HG02763 (cell line): ENCODE measurements around the gene VN1R4.
"Not testable (repeated sequence)": the region's sequence is repeated elsewhere in the genome, so short reads cannot be mapped to it uniquely, and the experiment has no call there.

ENCODE experiments used
- ATAC-seq: cut with Tn5 transposase; IDR thresholded peaks from one replicate; pipeline ENCODE4 v1.9.1; 2021; ENCODE audit warnings: mild to moderate bottlenecking, moderate library complexity; ENCODE audit not compliant: unreplicated experiment

The VN1R4 gene

GRCh38 chr19:53267623-53268022 lies at the start of gene VN1R4:
TSS of gene VN1R4 (minus strand) at chr19:53267723. CDS start at chr19:53267665, 58 bp downstream.
- ATAC-seq: not testable (repeated sequence)

- ATAC-seq: no peak
These were observed 44.4 kb upstream of the VN1R4 start for GRCh38 chr19:53311897-53312296.

- ATAC-seq: no peak
These were observed 43.5 kb upstream of the VN1R4 start for GRCh38 chr19:53311044-53311443.

GRCh38 chr19:53308339-53308811 lies 40.9 kb upstream of the VN1R4 start:
- ATAC-seq: no peak

GRCh38 chr19:53301341-53301740 lies 33.8 kb upstream of the VN1R4 start:
- not testable (repeated sequence) for ATAC-seq

GRCh38 chr19:53294786-53295441 lies 27.4 kb upstream of the VN1R4 start:
- no peak for ATAC-seq

- ATAC-seq: no peak
These were observed 23.4 kb upstream of the VN1R4 start for GRCh38 chr19:53290758-53291549.

GRCh38 chr19:53285087-53285486 lies 17.6 kb upstream of the VN1R4 start:
- no peak for ATAC-seq

GRCh38 chr19:53281947-53282346 lies 14.4 kb upstream of the VN1R4 start:
- not testable (repeated sequence) for ATAC-seq

GRCh38 chr19:53275480-53275879 lies 8.0 kb upstream of the VN1R4 start:
- ATAC-seq: no peak

GRCh38 chr19:53272044-53272443 lies 4.5 kb upstream of the VN1R4 start:
- no peak for ATAC-seq

GRCh38 chr19:53269861-53270260 lies 2.3 kb upstream of the VN1R4 start:
- not testable (repeated sequence) for ATAC-seq

- ATAC-seq: not testable (repeated sequence)
These were observed 9.7 kb downstream of the VN1R4 start, which contains the start of gene VN1R2 for GRCh38 chr19:53257715-53258342. TSS of gene VN1R2 (plus strand) at chr19:53258292. CDS start at chr19:53258376, 84 bp downstream.

- no peak for ATAC-seq
These were observed 12.8 kb downstream of the VN1R4 start, which contains the start of gene ZNF677 for GRCh38 chr19:53254411-53255341. TSS of gene ZNF677 (minus strand) at chr19:53254873. CDS start at chr19:53251550, 3,323 bp downstream.

GRCh38 chr19:53246498-53246897 lies 21.0 kb downstream of the VN1R4 start:
- ATAC-seq: no peak

- no peak for ATAC-seq
These were observed 30.3 kb downstream of the VN1R4 start for GRCh38 chr19:53237114-53237777.

GRCh38 chr19:53224606-53225005 lies 42.9 kb downstream of the VN1R4 start:
- no peak for ATAC-seq

GRCh38 chr19:53222716-53223115 lies 44.8 kb downstream of the VN1R4 start:
- not testable (repeated sequence) for ATAC-seq
